PC-3 (cell line): ENCODE results near the gene CYP39A1.

Experiments
- EZH2phosphoT487 ChIP-seq: fragments of 300-600 bp; sonication (generic); IDR thresholded peaks from 2 replicates; pipeline ENCODE4 v1.6.1; 2018; ENCODE audit warnings: mild to moderate bottlenecking, antibody characterized with exemption, low read length, borderline replicate concordance
- TF ChIP-seq, protein P1 (sequence below): fragments of 300-600 bp; sonication (generic); conservative IDR thresholded peaks from 2 replicates; pipeline ENCODE4 v1.5.1; 2017; ENCODE audit warnings: antibody characterized with exemption, low read depth, mild to moderate bottlenecking, low read length

GRCh38 chr6:46637145-46637544, 15.5 kb downstream of the CYP39A1 start:
- TF ChIP-seq, protein P1, sequence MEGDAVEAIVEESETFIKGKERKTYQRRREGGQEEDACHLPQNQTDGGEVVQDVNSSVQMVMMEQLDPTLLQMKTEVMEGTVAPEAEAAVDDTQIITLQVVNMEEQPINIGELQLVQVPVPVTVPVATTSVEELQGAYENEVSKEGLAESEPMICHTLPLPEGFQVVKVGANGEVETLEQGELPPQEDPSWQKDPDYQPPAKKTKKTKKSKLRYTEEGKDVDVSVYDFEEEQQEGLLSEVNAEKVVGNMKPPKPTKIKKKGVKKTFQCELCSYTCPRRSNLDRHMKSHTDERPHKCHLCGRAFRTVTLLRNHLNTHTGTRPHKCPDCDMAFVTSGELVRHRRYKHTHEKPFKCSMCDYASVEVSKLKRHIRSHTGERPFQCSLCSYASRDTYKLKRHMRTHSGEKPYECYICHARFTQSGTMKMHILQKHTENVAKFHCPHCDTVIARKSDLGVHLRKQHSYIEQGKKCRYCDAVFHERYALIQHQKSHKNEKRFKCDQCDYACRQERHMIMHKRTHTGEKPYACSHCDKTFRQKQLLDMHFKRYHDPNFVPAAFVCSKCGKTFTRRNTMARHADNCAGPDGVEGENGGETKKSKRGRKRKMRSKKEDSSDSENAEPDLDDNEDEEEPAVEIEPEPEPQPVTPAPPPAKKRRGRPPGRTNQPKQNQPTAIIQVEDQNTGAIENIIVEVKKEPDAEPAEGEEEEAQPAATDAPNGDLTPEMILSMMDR = no peak
- TF ChIP-seq EZH2phosphoT487 = no peak
